22Rv1 (cell line): Measurements from ENCODE around the gene PLD4.

Experiments used
- CTCF ChIP-seq: fragments of 450-650 bp; IDR thresholded peaks from 2 replicates; pipeline ENCODE4 v1.5.1; 2017; ENCODE audit warnings: mild to moderate bottlenecking
- ZFX ChIP-seq: fragments of 450-650 bp; IDR thresholded peaks from 2 replicates; pipeline ENCODE4 v1.6.1; 2017; ENCODE audit warnings: antibody characterized with exemption, borderline replicate concordance

GRCh38 chr14:104877066-104877805 is 47.4 kb upstream of the PLD4 start:
- TF ChIP-seq CTCF (no peak), ZFX (no peak)
